ENCODE measurements around the gene SLC39A9.

The SLC39A9 gene

GRCh38 chr14:69360438-69361108, 37.9 kb upstream of the SLC39A9 start:
- H3K4me1 Mint-ChIP-seq (ENCODE audit: low read depth): peaks cover 18% of the 10 kb centered on the region
- no peak overlapping the region for H3K4me3 Mint-ChIP-seq
- H3K9me3 Mint-ChIP-seq: no peaks in the 10 kb centered on the region
- no peak overlapping the region for H3K27ac Mint-ChIP-seq
- no peaks in the 10 kb centered on the region for H3K27me3 Mint-ChIP-seq
- DNase-seq: no peak
- H3K36me3 Mint-ChIP-seq (ENCODE audit: low read depth): no peaks in the 10 kb centered on the region

- DNase-seq: no peak
- no peak overlapping the region for H3K4me3 Mint-ChIP-seq
- H3K9me3 Mint-ChIP-seq: no peaks in the 10 kb centered on the region
- no peaks in the 10 kb centered on the region for H3K36me3 Mint-ChIP-seq (ENCODE audit: low read depth)
- H3K27ac Mint-ChIP-seq: no peak overlapping the region
- no peaks in the 10 kb centered on the region for H3K27me3 Mint-ChIP-seq
- H3K4me1 Mint-ChIP-seq (ENCODE audit: low read depth): peaks cover 12% of the 10 kb centered on the region
Measured at GRCh38 chr14:69363055-69363454, 35.4 kb upstream of the SLC39A9 start.

GRCh38 chr14:69363964-69364363, 34.5 kb upstream of the SLC39A9 start:
- peaks cover 3% of the 10 kb centered on the region for H3K4me1 Mint-ChIP-seq (ENCODE audit: low read depth)
- H3K27me3 Mint-ChIP-seq: no peaks in the 10 kb centered on the region
- no peaks in the 10 kb centered on the region for H3K36me3 Mint-ChIP-seq (ENCODE audit: low read depth)
- H3K27ac Mint-ChIP-seq: no peak overlapping the region
- no peak overlapping the region for H3K4me3 Mint-ChIP-seq
- DNase-seq: no peak
- no peaks in the 10 kb centered on the region for H3K9me3 Mint-ChIP-seq

- Mint-ChIP-seq H3K27me3 (no peaks in the 10 kb centered on the region), H3K4me1 (ENCODE audit: low read depth) (peaks cover under 1% of the 10 kb centered on the region), H3K4me3 (no peak overlapping the region), H3K36me3 (ENCODE audit: low read depth) (no peaks in the 10 kb centered on the region), H3K27ac (no peak overlapping the region), H3K9me3 (no peaks in the 10 kb centered on the region)
- no peak for DNase-seq
Measured at GRCh38 chr14:69364378-69364777, 34.1 kb upstream of the SLC39A9 start.

GRCh38 chr14:69366069-69366468, 32.4 kb upstream of the SLC39A9 start:
- H3K4me3 Mint-ChIP-seq: no peak overlapping the region
- no peak for DNase-seq
- no peaks in the 10 kb centered on the region for H3K36me3 Mint-ChIP-seq (ENCODE audit: low read depth)
- H3K9me3 Mint-ChIP-seq: no peaks in the 10 kb centered on the region
- no peaks in the 10 kb centered on the region for H3K4me1 Mint-ChIP-seq (ENCODE audit: low read depth)
- no peaks in the 10 kb centered on the region for H3K27me3 Mint-ChIP-seq
- no peak overlapping the region for H3K27ac Mint-ChIP-seq

GRCh38 chr14:69366761-69367160, 31.7 kb upstream of the SLC39A9 start:
- Mint-ChIP-seq H3K9me3 (no peaks in the 10 kb centered on the region), H3K36me3 (ENCODE audit: low read depth) (no peaks in the 10 kb centered on the region), H3K4me1 (ENCODE audit: low read depth) (no peaks in the 10 kb centered on the region), H3K27me3 (no peaks in the 10 kb centered on the region), H3K4me3 (no peak overlapping the region), H3K27ac (no peak overlapping the region)
- no peak for DNase-seq

- no peak overlapping the region for H3K4me3 Mint-ChIP-seq
- DNase-seq: no peak
- H3K27me3 Mint-ChIP-seq: no peaks in the 10 kb centered on the region
- peaks cover 6% of the 10 kb centered on the region for H3K4me1 Mint-ChIP-seq (ENCODE audit: low read depth)
- no peaks in the 10 kb centered on the region for H3K9me3 Mint-ChIP-seq
- H3K36me3 Mint-ChIP-seq (ENCODE audit: low read depth): peaks cover 12% of the 10 kb centered on the region
- H3K27ac Mint-ChIP-seq: no peak overlapping the region
Measured at GRCh38 chr14:69368381-69368780, 30.1 kb upstream of the SLC39A9 start.

GRCh38 chr14:69370061-69370460, 28.4 kb upstream of the SLC39A9 start:
- no peak for DNase-seq
- Mint-ChIP-seq H3K9me3 (no peaks in the 10 kb centered on the region), H3K27me3 (no peaks in the 10 kb centered on the region), H3K36me3 (ENCODE audit: low read depth) (peaks cover 23% of the 10 kb centered on the region), H3K4me3 (no peak overlapping the region), H3K27ac (no peak overlapping the region), H3K4me1 (ENCODE audit: low read depth) (peaks cover 19% of the 10 kb centered on the region)

- peaks cover 44% of the 10 kb centered on the region for H3K36me3 Mint-ChIP-seq (ENCODE audit: low read depth)
- H3K4me1 Mint-ChIP-seq (ENCODE audit: low read depth): peaks cover 19% of the 10 kb centered on the region
- H3K27me3 Mint-ChIP-seq: no peaks in the 10 kb centered on the region
- DNase-seq: no peak
- peaks cover 2% of the 10 kb centered on the region for H3K9me3 Mint-ChIP-seq
- H3K27ac Mint-ChIP-seq: no peak overlapping the region
- no peak overlapping the region for H3K4me3 Mint-ChIP-seq
Measured at GRCh38 chr14:69372146-69372545, 26.3 kb upstream of the SLC39A9 start.

GRCh38 chr14:69373104-69373503, 25.4 kb upstream of the SLC39A9 start:
- Mint-ChIP-seq H3K9me3 (peaks cover 2% of the 10 kb centered on the region), H3K36me3 (ENCODE audit: low read depth) (peaks cover 51% of the 10 kb centered on the region), H3K4me3 (no peak overlapping the region), H3K27ac (peak overlapping the region; percentile 45), H3K27me3 (no peaks in the 10 kb centered on the region), H3K4me1 (ENCODE audit: low read depth) (peaks cover 19% of the 10 kb centered on the region)
- no peak for DNase-seq

GRCh38 chr14:69374235-69374634, 24.3 kb upstream of the SLC39A9 start:
- peaks cover 19% of the 10 kb centered on the region for H3K4me1 Mint-ChIP-seq (ENCODE audit: low read depth)
- H3K36me3 Mint-ChIP-seq (ENCODE audit: low read depth): peaks cover 61% of the 10 kb centered on the region
- DNase-seq: no peak
- H3K27ac Mint-ChIP-seq: peak overlapping the region; percentile 45
- no peak overlapping the region for H3K4me3 Mint-ChIP-seq
- peaks cover 2% of the 10 kb centered on the region for H3K9me3 Mint-ChIP-seq
- no peaks in the 10 kb centered on the region for H3K27me3 Mint-ChIP-seq

GRCh38 chr14:69375182-69375581, 23.3 kb upstream of the SLC39A9 start:
- Mint-ChIP-seq H3K36me3 (ENCODE audit: low read depth) (peaks cover 70% of the 10 kb centered on the region), H3K4me3 (no peak overlapping the region), H3K27ac (no peak overlapping the region), H3K27me3 (no peaks in the 10 kb centered on the region), H3K9me3 (peaks cover 2% of the 10 kb centered on the region), H3K4me1 (ENCODE audit: low read depth) (peaks cover 19% of the 10 kb centered on the region)
- no peak for DNase-seq

GRCh38 chr14:69375722-69376121, 22.8 kb upstream of the SLC39A9 start:
- DNase-seq: no peak
- H3K27ac Mint-ChIP-seq: no peak overlapping the region
- no peaks in the 10 kb centered on the region for H3K27me3 Mint-ChIP-seq
- peaks cover 19% of the 10 kb centered on the region for H3K4me1 Mint-ChIP-seq (ENCODE audit: low read depth)
- H3K9me3 Mint-ChIP-seq: peaks cover 2% of the 10 kb centered on the region
- H3K36me3 Mint-ChIP-seq (ENCODE audit: low read depth): peaks cover 76% of the 10 kb centered on the region
- H3K4me3 Mint-ChIP-seq: no peak overlapping the region

GRCh38 chr14:69376439-69376838, 22.1 kb upstream of the SLC39A9 start:
- H3K36me3 Mint-ChIP-seq (ENCODE audit: low read depth): peaks cover 83% of the 10 kb centered on the region
- H3K4me3 Mint-ChIP-seq: no peak overlapping the region
- H3K27me3 Mint-ChIP-seq: no peaks in the 10 kb centered on the region
- DNase-seq: no peak
- no peak overlapping the region for H3K27ac Mint-ChIP-seq
- H3K9me3 Mint-ChIP-seq: peaks cover 2% of the 10 kb centered on the region
- peaks cover 19% of the 10 kb centered on the region for H3K4me1 Mint-ChIP-seq (ENCODE audit: low read depth)

- Mint-ChIP-seq H3K4me3 (no peak overlapping the region), H3K4me1 (ENCODE audit: low read depth) (peaks cover 15% of the 10 kb centered on the region), H3K36me3 (ENCODE audit: low read depth) (peaks cover 89% of the 10 kb centered on the region)
Measured at GRCh38 chr14:69378274-69378673, 20.2 kb upstream of the SLC39A9 start.

GRCh38 chr14:69387311-69387710, 11.2 kb upstream of the SLC39A9 start:
- H3K9me3 Mint-ChIP-seq: no peaks in the 10 kb centered on the region
- peaks cover 97% of the 10 kb centered on the region for H3K36me3 Mint-ChIP-seq (ENCODE audit: low read depth)
- no peak for DNase-seq
- peaks cover 52% of the 10 kb centered on the region for H3K4me1 Mint-ChIP-seq (ENCODE audit: low read depth)
- no peak overlapping the region for H3K4me3 Mint-ChIP-seq
- H3K27ac Mint-ChIP-seq: no peak overlapping the region
- no peaks in the 10 kb centered on the region for H3K27me3 Mint-ChIP-seq

More at GRCh38 chr14:69378274-69378673, 20.2 kb upstream of the SLC39A9 start:
- H3K9me3 Mint-ChIP-seq: peaks cover 2% of the 10 kb centered on the region
- DNase-seq: no peak
- peak overlapping the region; percentile 26 for H3K27ac Mint-ChIP-seq
- no peaks in the 10 kb centered on the region for H3K27me3 Mint-ChIP-seq
